ENCODE results near the gene CARD14.

The CARD14 gene

DNA sequence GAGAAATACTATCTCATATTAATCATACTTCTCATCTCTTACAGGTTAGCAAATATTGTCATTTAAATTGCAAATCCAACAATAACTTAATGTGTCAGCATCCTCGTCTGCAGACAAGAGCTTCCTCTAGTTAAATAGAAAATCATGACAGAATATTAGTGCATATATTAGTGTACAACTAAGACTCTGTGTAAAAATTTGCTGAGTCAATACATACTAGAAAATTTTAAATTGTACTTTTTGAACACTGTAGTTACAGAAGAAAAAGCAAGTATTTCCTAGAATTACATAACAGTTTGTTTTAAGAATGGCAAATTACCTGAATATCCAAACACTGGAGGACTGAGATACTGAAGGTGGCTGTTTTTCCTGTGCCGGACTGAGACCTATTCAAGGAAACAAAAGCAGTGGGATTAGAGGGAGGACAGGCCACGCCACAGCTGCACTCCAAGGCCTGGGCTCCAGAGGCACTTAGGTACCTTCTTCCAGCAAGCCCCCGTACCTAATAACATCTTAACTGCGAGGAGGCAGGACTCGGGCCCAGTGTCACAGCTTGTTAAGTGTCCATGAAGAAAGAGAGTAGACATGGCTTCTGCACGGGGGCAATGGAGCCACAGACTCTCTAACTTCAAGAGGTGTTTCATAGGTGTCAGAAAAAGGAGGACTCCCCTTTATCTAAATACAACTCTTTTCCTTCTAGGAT lies 28.2 kb upstream of the CARD14 start:
- no peak overlapping the region for H3K27ac ChIP-seq
- TF ChIP-seq, protein P1, sequence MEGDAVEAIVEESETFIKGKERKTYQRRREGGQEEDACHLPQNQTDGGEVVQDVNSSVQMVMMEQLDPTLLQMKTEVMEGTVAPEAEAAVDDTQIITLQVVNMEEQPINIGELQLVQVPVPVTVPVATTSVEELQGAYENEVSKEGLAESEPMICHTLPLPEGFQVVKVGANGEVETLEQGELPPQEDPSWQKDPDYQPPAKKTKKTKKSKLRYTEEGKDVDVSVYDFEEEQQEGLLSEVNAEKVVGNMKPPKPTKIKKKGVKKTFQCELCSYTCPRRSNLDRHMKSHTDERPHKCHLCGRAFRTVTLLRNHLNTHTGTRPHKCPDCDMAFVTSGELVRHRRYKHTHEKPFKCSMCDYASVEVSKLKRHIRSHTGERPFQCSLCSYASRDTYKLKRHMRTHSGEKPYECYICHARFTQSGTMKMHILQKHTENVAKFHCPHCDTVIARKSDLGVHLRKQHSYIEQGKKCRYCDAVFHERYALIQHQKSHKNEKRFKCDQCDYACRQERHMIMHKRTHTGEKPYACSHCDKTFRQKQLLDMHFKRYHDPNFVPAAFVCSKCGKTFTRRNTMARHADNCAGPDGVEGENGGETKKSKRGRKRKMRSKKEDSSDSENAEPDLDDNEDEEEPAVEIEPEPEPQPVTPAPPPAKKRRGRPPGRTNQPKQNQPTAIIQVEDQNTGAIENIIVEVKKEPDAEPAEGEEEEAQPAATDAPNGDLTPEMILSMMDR (IDR thresholded peaks at IDR 0.05): no peak
- DNase-seq (ENCODE audit: low spot score): no peak

DNA sequence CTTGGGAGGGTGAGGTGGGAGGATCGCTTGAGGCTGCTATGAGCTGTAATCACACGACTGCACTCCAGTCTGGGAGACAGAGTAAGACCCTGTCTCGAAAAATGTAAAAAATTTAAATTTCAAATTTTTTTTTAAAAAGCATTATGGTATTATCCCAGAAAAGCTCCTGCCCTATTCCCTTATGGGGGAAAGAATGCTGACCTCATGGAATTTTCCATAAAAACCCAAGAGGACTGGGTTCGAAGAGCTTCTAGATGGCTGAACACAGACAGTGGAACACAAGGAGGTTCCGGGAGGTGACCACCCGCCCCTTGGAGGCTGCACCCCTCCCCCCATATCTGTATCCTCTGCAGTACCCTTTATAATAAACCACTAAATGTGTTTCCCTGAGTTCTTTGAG lies 26.9 kb upstream of the CARD14 start:
- no peak for DNase-seq (ENCODE audit: low spot score)

More for the DNA sequence above, 28.2 kb upstream of the CARD14 start:
- no peak overlapping the region for H3K4me3 ChIP-seq

DNA sequence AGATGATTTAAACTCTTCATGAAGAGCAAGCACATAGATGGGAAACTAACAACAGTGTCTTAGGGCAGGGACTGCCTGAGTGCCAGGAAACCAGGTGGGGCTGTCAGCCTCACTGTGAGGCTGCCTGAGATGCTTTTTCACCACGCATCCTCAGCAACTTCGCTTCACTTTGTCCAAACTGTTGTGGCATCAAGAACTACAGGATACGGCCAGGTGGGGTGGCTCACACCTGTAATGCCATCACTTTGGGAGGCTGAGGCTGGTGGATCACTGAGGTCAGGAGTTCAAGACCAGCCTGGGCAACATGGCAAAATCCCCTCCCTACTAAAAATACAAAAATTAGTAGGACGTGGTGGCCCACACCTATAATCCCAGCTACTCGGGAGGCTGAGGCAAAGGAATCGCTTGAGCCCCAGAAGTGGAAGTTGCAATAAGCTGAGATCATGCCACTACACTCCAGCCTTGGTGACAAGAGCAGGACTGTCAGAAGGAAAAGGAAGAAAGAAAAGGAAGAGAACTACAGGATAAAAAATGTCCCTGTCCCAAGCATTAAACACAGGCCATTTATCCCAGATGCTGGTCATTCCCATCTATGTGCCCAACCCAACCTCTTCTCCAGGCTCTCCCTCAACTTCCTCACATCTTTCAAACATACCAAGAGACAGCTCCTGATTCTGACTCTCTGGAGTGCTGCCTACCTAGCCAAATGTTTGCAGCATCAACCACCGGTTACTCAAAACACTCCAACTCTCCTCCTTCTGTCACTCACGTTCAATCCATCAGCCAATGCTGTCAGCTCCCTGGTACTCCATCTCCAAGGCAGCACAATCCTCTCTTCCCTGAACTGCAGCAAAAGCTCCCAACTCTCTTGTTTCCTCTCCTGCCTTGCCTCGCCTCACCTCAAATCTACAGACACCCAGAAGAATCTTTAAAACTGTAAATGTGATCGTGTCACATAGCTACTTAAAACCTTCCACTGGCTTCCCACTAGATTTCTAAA lies 24.5 kb upstream of the CARD14 start:
- TF ChIP-seq, protein P1 (IDR thresholded peaks at IDR 0.05): no peak
- peak overlapping the region in 1 of 2 donors; percentile 96 for H3K27ac ChIP-seq

More for the DNA sequence above, 26.9 kb upstream of the CARD14 start:
- Histone ChIP-seq H3K27ac (no peak overlapping the region), H3K4me3 (no peak overlapping the region)
- TF ChIP-seq, protein P1 (IDR thresholded peaks at IDR 0.05): no peak

DNA sequence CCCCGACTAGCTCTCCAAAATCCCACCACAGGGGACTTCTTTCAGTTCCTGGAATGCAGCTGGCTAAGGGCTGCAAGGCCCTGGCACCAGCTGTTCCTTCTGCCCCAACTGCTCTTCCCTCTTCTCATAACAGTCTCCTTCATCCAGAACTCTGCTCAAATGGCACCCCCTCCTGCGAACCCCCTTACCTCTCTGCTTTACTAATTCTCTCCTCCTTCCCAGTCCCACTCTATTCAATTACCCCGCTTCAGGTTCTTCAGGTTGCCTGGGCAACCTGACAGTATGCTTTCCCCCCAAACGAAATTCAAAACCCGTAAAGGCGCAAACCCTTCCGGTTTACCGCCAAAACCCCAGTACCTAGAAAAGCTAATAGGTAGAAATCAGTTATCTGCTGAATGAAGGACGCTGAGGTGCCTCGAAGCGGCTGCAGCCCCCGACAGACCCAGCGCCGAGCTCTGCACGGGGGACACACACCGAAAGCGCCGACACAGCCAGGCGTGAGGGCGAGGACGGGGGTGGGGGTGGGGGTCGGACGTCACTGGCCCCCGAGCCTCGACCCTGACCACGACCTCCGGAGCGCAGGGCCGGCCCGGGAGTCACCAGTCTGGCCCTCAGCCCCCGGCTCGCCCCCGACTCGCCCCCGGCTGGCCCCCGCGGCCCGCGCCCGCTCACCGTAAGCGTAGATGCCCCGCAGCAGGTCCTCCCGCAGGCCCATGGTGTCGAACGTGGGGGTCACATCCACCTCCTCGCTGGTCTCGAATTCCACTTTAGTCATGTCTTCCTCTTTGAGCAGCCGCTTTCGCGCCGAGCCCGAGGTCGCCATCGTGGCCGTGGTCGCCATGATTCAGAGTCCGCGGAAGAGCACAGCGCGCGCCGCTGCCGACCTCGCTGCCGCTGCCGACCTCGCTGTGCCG lies 23.5 kb upstream of the CARD14 start:
- TF ChIP-seq, protein P1 (IDR thresholded peaks at IDR 0.05): no peak
- no peak for DNase-seq (ENCODE audit: low spot score)
- Histone ChIP-seq H3K27ac (peak overlapping the region; percentile 88 to 96), H3K4me3 (peak overlapping the region; percentile 89)

More for the DNA sequence above, 24.5 kb upstream of the CARD14 start:
- DNase-seq (ENCODE audit: low spot score): no peak
- peak overlapping the region; percentile 89 for H3K4me3 ChIP-seq

DNA sequence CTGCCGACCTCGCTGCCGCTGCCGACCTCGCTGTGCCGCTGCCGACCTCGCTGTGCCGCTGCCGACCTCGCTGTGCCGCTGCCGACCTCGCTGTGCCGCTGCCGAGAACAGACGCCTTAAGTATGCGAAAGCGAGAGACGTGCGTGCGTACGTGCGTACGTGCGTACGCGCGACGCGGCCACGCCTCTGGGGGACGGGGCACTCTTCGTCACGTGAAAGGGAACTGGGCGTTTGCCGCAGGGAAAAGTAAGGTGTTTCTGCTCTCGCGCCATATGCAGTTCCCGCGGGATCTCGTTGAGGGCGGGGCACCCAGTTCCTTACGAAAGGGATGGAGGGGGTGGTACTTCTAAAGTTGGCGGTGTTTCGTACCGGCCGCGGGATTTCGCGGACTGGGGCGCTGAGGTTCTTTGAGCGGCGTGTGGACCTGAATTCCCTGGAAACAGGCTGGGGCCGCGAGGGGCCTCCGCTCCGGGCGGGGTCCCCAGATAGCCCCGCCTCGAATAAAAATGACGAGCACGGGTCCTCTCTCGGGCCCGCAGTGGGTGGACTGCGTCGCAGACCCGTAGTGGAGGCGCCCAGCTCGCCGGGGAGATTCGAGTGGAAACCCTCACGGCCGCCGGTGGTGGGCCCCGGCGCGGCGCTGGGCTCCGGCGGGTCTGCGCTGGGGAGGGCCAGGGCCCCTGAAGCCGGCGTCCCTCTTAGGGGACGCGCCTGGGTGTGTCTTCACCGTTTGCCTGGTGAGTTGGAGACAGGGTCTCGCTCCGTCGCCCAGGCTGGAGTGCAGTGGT lies 22.6 kb upstream of the CARD14 start, which contains the start of gene EIF4A3:
TSS of gene EIF4A3 (minus strand) at position 94 of the 788 bp plus-strand sequence. CDS start 167 bp downstream, outside the sequence.
- DNase-seq (ENCODE audit: low spot score): peak; percentile 98
- TF ChIP-seq, protein P1 (IDR thresholded peaks at IDR 0.05): no peak
- peak within 1 kb of the TSS; percentile 90 to 96 for H3K27ac ChIP-seq

More for the DNA sequence above, 22.6 kb upstream of the CARD14 start, which contains the start of gene EIF4A3:
- H3K4me3 ChIP-seq: peak within 1 kb of the TSS; percentile 89
